Peyer's patch (tissue), 4 donors: ENCODE results near the gene PRDX1. TPM values are rescaled to one million over a fixed set of nuclear protein-coding genes. Genes with fewer than 3 reads are reported as not detected.
"Not testable (repeated sequence)": the region's sequence is repeated elsewhere in the genome, so short reads cannot be mapped to it uniquely, and the experiment has no call there.

Experiments used
- DNase-seq, 3 donors: peaks; one replicate each; pipeline ENCODE4 v3.0.0-alpha.2; 2017 to 2019
- H3K27ac ChIP-seq, 4 donors: fragments of 200-600 bp; sonication (generic); one replicate each; pipeline ENCODE4 v1.5.1; 2016 to 2019
- H3K27me3 ChIP-seq, 2 donors: fragments of 200-600 bp; sonication (generic); one replicate each; pipeline ENCODE4 v1.5.1; 2019
- H3K36me3 ChIP-seq, 3 donors: fragments of 200-600 bp; sonication (generic); one replicate each; pipeline ENCODE4 v1.5.1; 2016 to 2019
- H3K4me1 ChIP-seq, 4 donors: fragments of 200-600 bp; sonication (generic); one replicate each; pipeline ENCODE4 v1.5.1; 2016 to 2019
- H3K4me3 ChIP-seq, 4 donors: fragments of 200-600 bp; sonication (generic); 1 replicate in 3 of 4; 2 replicates in 1 of 4; pipeline ENCODE4 v1.5.1; 2016 to 2019; ENCODE audit warnings: mild to moderate bottlenecking in 1 of 4
- H3K9me3 ChIP-seq, 4 donors: fragments of 200-600 bp; sonication (generic); one replicate each; pipeline ENCODE4 v1.5.1; 2016 to 2019; ENCODE audit warnings: mild to moderate bottlenecking in 1 of 4
- POLR2A ChIP-seq, 2 donors: fragments of 450-650 bp; IDR thresholded peaks; one replicate each; pipeline ENCODE4 v1.5.1; 2017; ENCODE audit warnings: antibody characterized with exemption in 2 of 2, mild to moderate bottlenecking in 2 of 2, moderate library complexity in 2 of 2
- total RNA-seq, 4 donors: library from RNA; depleted of rRNA; stranded (reverse); fragments of >200 nt; gene quantifications; one replicate each; pipeline ENCODE4 v1.1.0, GENCODE V29; 2016
- TF ChIP-seq, protein P1 (sequence below), 6 experiments: fragments of 450-650 bp in 4 of 6; fragments of 200-600 bp in 2 of 6; sonication (generic) in 1 of 6; IDR thresholded peaks; one replicate each; pipeline ENCODE4 v1.5.1; 2017 to 2019; ENCODE audit warnings: antibody characterized with exemption in 6 of 6, mild to moderate bottlenecking in 3 of 6, moderate library complexity in 1 of 6

The PRDX1 gene
- total RNA-seq, 4 donors from 2014 or later: 214 to 501 (median 292) TPM

DNA sequence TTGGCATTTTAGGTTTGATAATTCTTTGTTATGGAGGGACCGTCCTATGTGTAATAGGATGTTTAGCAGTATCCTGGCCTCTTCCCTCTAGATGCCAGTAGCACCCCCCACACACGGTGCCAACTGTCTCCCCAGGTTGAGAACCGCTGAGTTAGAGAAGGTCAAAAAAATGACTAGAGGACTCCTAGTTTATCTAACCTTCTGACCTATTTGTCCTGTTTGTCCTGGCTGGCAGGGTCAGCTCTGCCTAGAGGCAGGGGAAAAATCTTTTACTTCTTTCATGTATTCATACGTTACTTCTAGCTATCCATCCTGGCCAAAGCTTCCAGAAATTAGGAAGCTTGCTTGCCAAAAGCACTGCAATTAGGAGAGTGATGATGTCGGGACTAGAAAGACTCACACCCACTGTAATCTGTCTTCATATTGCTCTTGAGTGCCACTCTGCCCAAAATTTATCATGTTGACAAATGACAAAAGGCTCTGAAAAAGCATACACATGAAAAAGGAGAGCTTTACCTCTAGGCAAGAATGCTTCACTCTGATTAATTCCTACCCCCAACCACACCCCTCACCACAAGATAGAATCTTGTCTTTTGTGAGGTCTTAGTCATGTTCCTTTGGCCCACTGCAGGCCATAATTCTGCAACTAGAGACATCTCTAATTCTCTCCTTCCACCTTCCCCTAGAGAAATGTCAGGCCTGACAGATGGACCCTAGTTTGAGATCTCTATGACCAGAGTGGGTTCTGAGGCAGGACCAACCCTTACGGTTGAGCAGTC, 14.5 kb upstream of the PRDX1 start:
- TF ChIP-seq POLR2A (IDR thresholded peaks at IDR 0.05): no peak
- TF ChIP-seq, protein P1, sequence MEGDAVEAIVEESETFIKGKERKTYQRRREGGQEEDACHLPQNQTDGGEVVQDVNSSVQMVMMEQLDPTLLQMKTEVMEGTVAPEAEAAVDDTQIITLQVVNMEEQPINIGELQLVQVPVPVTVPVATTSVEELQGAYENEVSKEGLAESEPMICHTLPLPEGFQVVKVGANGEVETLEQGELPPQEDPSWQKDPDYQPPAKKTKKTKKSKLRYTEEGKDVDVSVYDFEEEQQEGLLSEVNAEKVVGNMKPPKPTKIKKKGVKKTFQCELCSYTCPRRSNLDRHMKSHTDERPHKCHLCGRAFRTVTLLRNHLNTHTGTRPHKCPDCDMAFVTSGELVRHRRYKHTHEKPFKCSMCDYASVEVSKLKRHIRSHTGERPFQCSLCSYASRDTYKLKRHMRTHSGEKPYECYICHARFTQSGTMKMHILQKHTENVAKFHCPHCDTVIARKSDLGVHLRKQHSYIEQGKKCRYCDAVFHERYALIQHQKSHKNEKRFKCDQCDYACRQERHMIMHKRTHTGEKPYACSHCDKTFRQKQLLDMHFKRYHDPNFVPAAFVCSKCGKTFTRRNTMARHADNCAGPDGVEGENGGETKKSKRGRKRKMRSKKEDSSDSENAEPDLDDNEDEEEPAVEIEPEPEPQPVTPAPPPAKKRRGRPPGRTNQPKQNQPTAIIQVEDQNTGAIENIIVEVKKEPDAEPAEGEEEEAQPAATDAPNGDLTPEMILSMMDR (IDR thresholded peaks at IDR 0.05): no peak
- Histone ChIP-seq H3K4me3 (no peak overlapping the region), H3K9me3 (no peaks in the 10 kb centered on the region), H3K4me1 (no peaks in the 10 kb centered on the region), H3K27ac (no peak overlapping the region), H3K27me3 (no peaks in the 10 kb centered on the region), H3K36me3 (no peaks in the 10 kb centered on the region)
- DNase-seq: no peak

DNA sequence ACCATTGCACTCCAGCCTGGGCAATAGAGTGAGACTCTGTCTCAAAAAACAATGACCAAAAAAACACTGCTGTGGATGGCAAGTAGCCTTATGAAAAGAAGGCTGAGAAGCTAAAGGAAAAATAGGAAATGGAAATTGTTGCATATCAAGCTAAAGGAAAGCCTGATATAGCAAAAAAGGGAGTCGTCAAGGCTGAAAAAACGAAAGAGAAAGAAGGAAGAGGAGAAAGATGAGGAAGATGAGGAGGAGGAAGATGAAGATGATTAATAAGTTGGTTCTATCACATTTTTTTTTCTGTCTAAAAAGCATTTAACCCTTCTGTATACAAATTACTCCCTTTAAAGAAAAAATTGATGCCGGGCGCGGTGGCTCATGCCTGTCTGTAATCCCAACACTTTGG, 10.2 kb upstream of the PRDX1 start:
- Histone ChIP-seq H3K36me3 (no peaks in the 10 kb centered on the region), H3K4me1 (no peaks in the 10 kb centered on the region), H3K9me3 (no peaks in the 10 kb centered on the region), H3K27me3 (no peaks in the 10 kb centered on the region), H3K27ac (no peak overlapping the region), H3K4me3 (no peak overlapping the region)
- no peak for TF ChIP-seq POLR2A (IDR thresholded peaks at IDR 0.05)
- TF ChIP-seq, protein P1 (IDR thresholded peaks at IDR 0.05): no peak
- DNase-seq: no peak

DNA sequence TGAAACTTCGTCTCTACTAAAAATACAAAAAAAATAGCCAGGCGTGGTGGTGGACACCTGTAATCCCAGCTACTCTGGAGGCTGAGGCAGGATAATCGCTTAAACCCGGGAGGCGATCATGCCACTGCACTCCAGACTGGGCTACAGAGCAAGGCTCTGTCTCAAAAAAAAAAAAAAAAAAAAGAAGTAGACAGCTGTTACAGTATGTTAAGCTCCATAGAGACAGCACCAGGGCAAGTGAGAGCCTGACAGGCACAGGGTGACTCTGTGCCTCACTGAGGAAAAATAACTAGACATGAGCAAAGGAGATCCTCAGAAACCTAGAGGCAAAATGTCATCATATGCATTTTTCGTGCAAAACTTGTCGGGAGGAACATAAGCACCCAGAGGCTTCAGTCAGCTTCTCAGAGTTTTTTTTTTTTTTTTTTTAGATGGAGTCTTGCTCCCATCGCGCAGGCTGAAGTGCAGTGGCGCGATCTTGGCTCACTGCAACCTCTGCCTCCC, 9.0 kb upstream of the PRDX1 start:
- no peak for TF ChIP-seq POLR2A (IDR thresholded peaks at IDR 0.05)
- TF ChIP-seq, protein P1 (IDR thresholded peaks at IDR 0.05): no peak
- no peak overlapping the region for H3K27ac ChIP-seq
- no peaks in the 10 kb centered on the region for H3K27me3 ChIP-seq
- no peaks in the 10 kb centered on the region for H3K9me3 ChIP-seq
- H3K36me3 ChIP-seq: no peaks in the 10 kb centered on the region
- no peak for DNase-seq
- no peak overlapping the region for H3K4me3 ChIP-seq
- H3K4me1 ChIP-seq: no peaks in the 10 kb centered on the region

DNA sequence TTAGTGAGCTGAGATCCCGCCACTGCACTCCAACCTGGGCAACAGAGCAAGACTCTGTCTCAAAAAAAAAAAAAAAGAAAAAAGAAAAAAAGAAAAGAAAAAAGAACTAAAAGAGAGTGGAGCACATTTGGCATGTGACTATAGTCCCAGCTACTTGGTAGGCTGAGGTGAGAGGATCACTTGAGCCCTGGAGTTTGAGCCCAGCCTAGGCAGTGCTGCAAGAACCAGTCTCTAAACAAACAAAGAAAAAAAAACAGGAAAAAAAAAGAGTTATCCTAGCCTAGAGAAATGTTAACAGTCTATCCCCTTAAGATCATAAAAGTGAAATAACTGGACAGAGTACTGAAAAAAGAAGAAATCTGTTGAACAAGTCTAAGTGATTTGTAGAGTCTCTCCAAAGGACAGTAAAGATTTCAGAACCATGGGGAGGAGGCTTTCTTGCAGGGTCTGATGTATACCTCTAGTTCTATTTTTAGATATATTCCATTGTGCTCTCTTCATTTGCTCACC, 4.5 kb upstream of the PRDX1 start:
- Histone ChIP-seq H3K4me3 (no peak overlapping the region), H3K27ac (no peak overlapping the region), H3K27me3 (no peaks in the 10 kb centered on the region), H3K4me1 (no peaks in the 10 kb centered on the region), H3K9me3 (no peaks in the 10 kb centered on the region), H3K36me3 (no peaks in the 10 kb centered on the region)
- no peak for DNase-seq
- TF ChIP-seq POLR2A (IDR thresholded peaks at IDR 0.05): no peak

DNA sequence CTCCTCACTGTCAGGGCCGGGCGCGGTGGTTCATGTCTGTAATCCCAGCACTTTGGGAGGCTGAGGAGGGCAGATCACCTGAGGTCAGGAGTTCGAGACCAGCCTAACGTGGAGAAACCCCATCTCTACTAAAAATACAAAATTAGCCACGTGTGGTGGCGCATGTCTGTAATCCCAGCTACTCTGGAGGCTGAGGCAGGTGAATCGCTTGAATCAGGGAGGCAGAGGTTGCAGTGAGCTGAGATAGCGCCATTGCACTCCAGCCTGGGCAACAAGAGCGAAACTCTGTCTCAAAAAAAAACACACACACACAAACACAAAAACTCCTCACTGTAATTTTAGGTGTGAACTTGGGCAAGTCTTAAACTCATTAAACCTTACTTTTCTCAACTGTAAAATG, 2.3 kb upstream of the PRDX1 start:
- not testable (repeated sequence) for H3K27ac ChIP-seq, H3K36me3 ChIP-seq, H3K27me3 ChIP-seq, H3K4me3 ChIP-seq, DNase-seq, H3K4me1 ChIP-seq, H3K9me3 ChIP-seq

DNA sequence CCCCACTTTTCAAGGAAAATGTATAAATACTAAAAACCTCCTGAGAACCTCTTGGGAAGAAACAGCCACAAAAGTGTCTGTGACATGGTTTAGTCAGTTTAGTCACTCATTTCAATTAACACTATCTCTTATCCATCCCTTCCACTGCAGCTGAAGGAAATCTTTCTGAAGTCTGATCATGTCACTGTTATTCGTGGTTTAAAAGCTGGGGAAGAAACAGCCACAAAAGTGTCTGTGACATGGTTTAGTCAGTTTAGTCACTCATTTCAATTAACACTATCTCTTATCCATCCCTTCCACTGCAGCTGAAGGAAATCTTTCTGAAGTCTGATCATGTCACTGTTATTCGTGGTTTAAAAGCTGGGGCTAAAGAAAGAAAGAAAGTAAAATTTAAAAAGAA, 1.8 kb upstream of the PRDX1 start:
- DNase-seq, H3K36me3 ChIP-seq, H3K27ac ChIP-seq, H3K4me3 ChIP-seq, H3K9me3 ChIP-seq, H3K27me3 ChIP-seq: not testable (repeated sequence)
- peaks cover 0 to 13% (median 3%) of the 10 kb centered on the region in 4 donors for H3K4me1 ChIP-seq

DNA sequence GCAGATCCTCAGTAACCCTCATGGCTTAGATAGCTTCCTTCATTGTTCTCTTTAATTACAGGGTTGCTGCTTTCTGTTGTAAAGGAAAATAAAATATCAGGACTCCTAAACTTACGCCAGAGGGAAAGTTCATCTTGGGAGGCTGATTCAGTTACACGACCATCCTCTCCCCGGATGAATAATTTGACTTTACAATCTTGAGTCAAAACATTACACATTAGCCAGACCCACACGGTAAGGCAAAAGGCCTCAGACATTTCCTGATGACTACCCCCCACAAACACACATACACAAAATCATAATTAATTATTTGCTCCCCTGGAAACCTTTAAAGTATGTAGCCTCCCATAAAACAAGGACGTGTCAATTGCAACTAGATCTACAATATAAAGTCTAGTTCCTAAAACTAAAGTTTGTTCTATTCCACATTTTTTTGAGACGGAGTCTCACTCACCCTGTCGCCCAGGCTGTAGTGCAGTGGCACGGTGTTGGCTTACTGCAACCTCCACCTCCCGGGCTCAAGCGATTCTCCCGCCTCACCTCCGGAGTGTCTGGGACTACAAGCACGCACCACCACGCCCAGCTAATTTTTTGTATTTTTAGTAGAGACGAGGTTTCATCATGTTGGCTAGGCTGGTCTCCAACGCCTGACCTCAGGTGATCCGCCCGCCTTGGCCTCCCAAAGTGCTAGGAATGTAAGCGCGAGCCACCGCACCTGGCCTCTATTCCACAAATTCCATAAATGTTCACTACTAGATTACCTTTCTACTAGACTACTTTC, 830 bp upstream of the PRDX1 start:
- Histone ChIP-seq H3K27me3 (no peaks in the 10 kb centered on the region), H3K4me1 (peaks cover 0 to 16% (median 3%) of the 10 kb centered on the region in 4 donors), H3K4me3 (peak overlapping the region; percentile 70 to 94 (median 82)), H3K36me3 (peaks cover 0 to 3% (median 0%) of the 10 kb centered on the region in 3 donors), H3K9me3 (no peaks in the 10 kb centered on the region), H3K27ac (peak overlapping the region; percentile 85 to 95 (median 89))
- TF ChIP-seq, protein P1 (IDR thresholded peaks at IDR 0.05): no peak
- no peak for TF ChIP-seq POLR2A (IDR thresholded peaks at IDR 0.05)
- no peak for DNase-seq

DNA sequence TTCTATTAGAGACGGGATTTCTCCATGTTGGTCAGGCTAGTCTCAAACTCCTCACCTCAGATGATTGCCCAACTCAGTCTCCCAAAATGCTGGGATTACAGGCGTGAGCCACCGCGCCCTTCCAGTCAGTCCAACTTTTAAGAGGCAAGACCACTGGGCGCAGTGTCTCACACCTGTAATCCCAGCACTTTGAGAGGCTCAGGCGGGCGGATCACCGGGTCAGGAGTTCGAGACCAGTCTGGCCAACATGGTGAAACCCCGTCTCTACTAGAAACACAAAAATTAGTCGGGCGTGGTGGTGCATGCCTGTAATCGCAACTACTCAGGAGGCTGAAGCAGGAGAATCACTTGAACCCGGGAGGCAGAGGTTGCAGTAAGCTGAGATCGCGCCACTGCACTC, 1.9 kb downstream of the PRDX1 start:
- Histone ChIP-seq H3K36me3 (peaks cover 0 to 27% (median 0%) of the 10 kb centered on the region in 3 donors), H3K4me3 (peak overlapping the region in 2 of 4 donors; percentile 75 to 94), H3K27ac (peak overlapping the region in 1 of 4 donors; percentile 25), H3K4me1 (peaks cover 0 to 38% (median 7%) of the 10 kb centered on the region in 4 donors)
- not testable (repeated sequence) for H3K9me3 ChIP-seq, H3K27me3 ChIP-seq, DNase-seq
